ACC112 (cell line): ENCODE measurements around the gene CCDC81.

Source experiments
- H2AFZ ChIP-seq: fragments of 200-600 bp; sonication (generic); one replicate; pipeline ENCODE4 v1.6.0; 2017; ENCODE audit warnings: antibody characterized with exemption, low read length; ENCODE audit not compliant: unreplicated experiment
- H3K27ac ChIP-seq: fragments of 200-600 bp; sonication (generic); 2 replicates; pipeline ENCODE4 v1.5.1; 2014; ENCODE audit warnings: low read depth, mild to moderate bottlenecking, antibody characterized with exemption, low read length, moderate library complexity
- H3K27me3 ChIP-seq: fragments of 200-600 bp; sonication (generic); 2 replicates; pipeline ENCODE4 v1.6.1; 2014; ENCODE audit warnings: mild to moderate bottlenecking, antibody characterized with exemption, low read length, moderate library complexity, mixed read lengths; ENCODE audit not compliant: insufficient read depth
- H3K36me3 ChIP-seq: fragments of 200-600 bp; sonication (generic); 2 replicates; pipeline ENCODE4 v1.6.1; 2016; ENCODE audit warnings: mild to moderate bottlenecking, antibody characterized with exemption, low read length, moderate library complexity, mixed read lengths; ENCODE audit not compliant: insufficient read depth
- H3K4me1 ChIP-seq: fragments of 200-600 bp; sonication (generic); one replicate; pipeline ENCODE4 v1.6.1; 2016; ENCODE audit warnings: low read length, mixed read lengths; ENCODE audit not compliant: insufficient read depth, unreplicated experiment, control insufficient read depth
- H3K4me3 ChIP-seq: fragments of 200-600 bp; sonication (generic); 2 replicates; pipeline ENCODE4 v1.5.1; 2014; ENCODE audit warnings: mild to moderate bottlenecking, low read depth, low read length
- H3K79me2 ChIP-seq: fragments of 200-600 bp; sonication (generic); one replicate; pipeline ENCODE4 v1.6.0; 2016; ENCODE audit warnings: low read length; ENCODE audit not compliant: control insufficient read depth, unreplicated experiment, insufficient read depth

CCDC81 gene

DNA sequence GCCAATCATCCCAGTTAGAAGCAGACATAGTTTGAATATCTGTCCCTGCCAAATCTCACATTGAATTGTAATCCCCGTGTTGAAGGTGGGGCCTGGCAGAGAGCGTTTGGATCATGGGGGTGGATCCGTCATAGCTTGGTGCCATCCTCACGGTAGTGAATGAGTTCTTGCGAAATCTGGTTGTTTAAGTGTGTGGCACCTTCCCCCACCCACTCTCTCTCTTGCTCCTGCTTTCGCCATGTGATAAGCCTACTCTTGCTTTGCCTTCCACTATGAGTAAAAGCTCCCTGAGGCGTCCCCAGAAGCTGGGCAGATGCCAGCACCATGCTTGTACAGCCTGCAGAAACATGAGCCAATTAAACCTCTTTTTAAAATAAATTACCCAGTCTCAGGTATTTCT is 5.0 kb upstream of the CCDC81 start:
- no peaks in the 10 kb centered on the region for H3K36me3 ChIP-seq
- H3K79me2 ChIP-seq, result no peaks in the 10 kb centered on the region
- H3K4me1 ChIP-seq, result peaks cover 6% of the 10 kb centered on the region
- H3K4me3 ChIP-seq, result no peak overlapping the region
- no peaks in the 10 kb centered on the region for H3K27me3 ChIP-seq
- H2AFZ ChIP-seq, result no peak overlapping the region
- H3K27ac ChIP-seq, result no peak overlapping the region

DNA sequence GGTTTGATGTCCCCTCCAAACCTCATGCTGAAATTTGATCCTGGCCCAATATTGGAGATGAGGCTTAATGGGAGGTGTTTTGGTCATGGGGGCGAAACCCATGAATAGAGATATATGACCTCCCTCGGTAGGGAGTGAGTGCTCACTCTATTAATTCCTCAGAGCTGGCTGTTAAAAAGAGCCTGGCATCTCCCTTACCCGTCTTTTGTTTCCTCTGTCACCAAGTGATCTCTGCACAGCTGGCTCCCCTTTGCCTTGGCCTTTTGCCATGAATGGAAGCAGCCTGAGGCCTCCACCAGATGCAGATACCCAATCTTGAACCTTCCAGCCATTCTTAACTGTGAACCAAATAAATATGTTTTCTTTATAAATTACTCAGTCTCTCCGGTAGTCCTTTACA is 4.5 kb upstream of the CCDC81 start:
- H3K36me3 ChIP-seq, result no peaks in the 10 kb centered on the region
- no peak overlapping the region for H2AFZ ChIP-seq
- H3K4me1 ChIP-seq, result peaks cover 6% of the 10 kb centered on the region
- no peak overlapping the region for H3K27ac ChIP-seq
- no peaks in the 10 kb centered on the region for H3K79me2 ChIP-seq
- no peaks in the 10 kb centered on the region for H3K27me3 ChIP-seq
- H3K4me3 ChIP-seq, result no peak overlapping the region

DNA sequence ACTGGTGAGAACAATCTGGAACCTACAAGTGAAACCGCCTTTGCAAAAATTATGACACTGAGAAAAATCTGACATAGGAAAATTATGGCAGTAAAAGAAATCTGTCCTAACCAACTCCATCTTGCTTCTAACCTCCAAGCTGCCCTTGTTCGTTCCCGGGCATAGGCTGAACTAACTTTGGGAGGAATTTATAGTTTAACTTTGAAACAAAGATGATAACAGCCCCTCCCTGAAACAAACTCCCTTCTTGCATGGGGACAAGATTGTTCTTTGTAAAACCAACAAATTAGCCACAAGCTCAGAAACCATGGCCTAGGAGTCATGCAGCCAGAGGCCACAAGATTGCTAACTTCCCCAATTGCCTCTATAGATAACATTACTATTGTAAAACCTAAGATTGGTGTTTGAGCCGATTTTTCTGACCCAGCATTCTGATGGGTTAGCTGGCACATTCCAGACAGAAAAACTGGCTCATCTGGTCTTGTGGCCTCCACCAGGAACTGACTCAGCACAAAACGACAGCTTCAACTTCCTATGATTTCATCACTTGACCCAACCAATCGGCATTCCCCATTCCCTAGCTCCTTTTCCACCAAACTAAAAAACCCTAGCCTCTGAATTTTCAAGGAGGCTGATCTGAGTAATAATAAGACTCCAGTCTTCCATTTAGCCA is 3.6 kb upstream of the CCDC81 start:
- H2AFZ ChIP-seq, result peak overlapping the region; percentile 9
- peak overlapping the region; percentile 43; the same call in 1 of the 2 replicates for H3K27ac ChIP-seq
- H3K36me3 ChIP-seq, result no peaks in the 10 kb centered on the region

DNA sequence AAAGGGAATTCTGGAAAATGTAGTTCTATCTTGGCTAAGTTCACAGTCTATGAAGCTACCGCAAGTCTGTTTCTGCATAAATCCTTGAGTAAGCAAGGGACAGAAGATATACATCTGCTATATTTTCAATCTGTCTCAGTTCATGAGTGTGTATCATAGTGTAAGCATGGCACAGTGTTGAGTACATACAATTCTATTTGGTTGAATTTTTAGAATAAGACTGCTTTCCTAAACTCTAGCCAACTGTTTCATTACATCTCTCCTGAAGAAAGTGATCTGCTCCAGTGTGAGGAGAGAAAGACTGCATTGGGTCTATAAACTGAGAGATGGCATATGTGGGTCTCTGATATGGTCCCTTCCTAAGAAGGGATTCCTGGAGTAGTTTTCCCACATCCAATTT is 2.6 kb upstream of the CCDC81 start:
- Histone ChIP-seq H3K4me3 (no peak overlapping the region), H3K4me1 (peaks cover 6% of the 10 kb centered on the region), H3K27ac (no peak overlapping the region), H3K36me3 (no peaks in the 10 kb centered on the region), H3K79me2 (no peaks in the 10 kb centered on the region), H3K27me3 (no peaks in the 10 kb centered on the region), H2AFZ (no peak overlapping the region)

More for the DNA sequence above, 3.6 kb upstream of the CCDC81 start:
- Histone ChIP-seq H3K79me2 (no peaks in the 10 kb centered on the region), H3K4me3 (no peak overlapping the region), H3K27me3 (no peaks in the 10 kb centered on the region), H3K4me1 (peaks cover 6% of the 10 kb centered on the region)

DNA sequence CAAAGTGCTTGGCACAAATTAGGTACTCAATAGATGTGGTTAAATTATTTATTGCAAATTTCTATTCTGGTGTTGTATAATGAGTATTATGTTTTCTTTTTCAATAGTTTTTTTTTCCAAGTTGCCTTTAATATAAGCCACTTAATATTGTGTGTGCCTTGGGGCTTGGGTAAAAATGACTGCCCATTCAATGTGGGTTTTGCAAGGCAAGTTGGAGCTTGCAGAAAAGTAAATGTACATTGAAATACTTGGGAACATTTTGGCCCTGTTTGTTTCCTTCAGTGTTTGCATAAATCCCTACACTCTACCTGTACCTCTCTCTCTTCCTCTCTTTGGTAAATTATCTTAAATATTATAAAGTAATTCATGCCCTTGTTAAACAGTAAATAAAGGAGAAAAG is 2.1 kb upstream of the CCDC81 start:
- H3K27me3 ChIP-seq, result no peaks in the 10 kb centered on the region
- no peaks in the 10 kb centered on the region for H3K79me2 ChIP-seq
- H3K27ac ChIP-seq, result no peak overlapping the region
- H3K4me3 ChIP-seq, result no peak overlapping the region
- H3K36me3 ChIP-seq, result no peaks in the 10 kb centered on the region
- no peak overlapping the region for H2AFZ ChIP-seq
- peaks cover 6% of the 10 kb centered on the region for H3K4me1 ChIP-seq

DNA sequence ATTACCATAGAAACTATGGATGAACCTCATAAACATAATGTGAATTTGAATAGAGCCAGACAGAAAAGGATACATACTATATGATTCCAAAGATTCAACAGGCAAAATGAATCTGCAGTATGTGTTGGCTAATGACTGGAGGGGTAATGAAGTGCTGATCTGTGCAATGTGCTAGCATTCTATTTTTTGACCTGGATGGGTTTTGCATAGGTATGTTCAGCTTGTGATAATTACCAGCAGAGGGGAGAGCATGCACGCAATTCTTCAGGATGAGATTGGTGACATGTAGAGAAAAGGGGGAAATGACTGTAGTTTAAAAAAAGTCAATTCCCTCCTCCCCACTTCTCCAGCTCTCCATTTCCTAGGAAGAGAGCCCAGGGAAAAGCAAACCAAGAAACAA is 618 bp upstream of the CCDC81 start:
- 0 out of 2 replicates have a peak overlapping the region, but pooled peaks have one; percentile 6 for H3K4me3 ChIP-seq
- no peaks in the 10 kb centered on the region for H3K27me3 ChIP-seq
- peaks cover 6% of the 10 kb centered on the region for H3K4me1 ChIP-seq
- H2AFZ ChIP-seq, result no peak overlapping the region
- H3K27ac ChIP-seq, result no peak overlapping the region
- no peaks in the 10 kb centered on the region for H3K79me2 ChIP-seq
- no peaks in the 10 kb centered on the region for H3K36me3 ChIP-seq

DNA sequence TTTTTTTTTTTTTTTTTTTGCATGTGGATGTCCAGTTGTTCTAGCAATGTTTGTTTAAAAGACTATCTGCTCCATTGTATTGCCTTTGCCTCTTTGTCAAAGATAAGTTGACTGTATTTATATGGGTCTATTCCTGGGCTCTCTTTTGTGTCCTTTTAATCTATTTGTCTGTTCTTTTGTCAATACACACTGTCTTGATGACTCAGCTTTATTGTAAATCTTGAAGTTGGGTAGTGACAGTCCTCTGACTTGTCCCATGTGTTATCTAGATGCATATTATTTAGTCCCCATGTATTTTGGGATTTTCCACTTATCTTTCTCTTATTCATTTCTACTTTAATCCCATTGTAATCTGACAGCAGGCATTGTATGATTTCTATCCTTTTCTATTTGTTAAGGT is 3.3 kb downstream of the CCDC81 start:
- no peaks in the 10 kb centered on the region for H3K27me3 ChIP-seq
- no peak overlapping the region for H3K27ac ChIP-seq
- no peaks in the 10 kb centered on the region for H3K36me3 ChIP-seq
- H3K79me2 ChIP-seq, result no peaks in the 10 kb centered on the region
- H3K4me3 ChIP-seq, result no peak overlapping the region
- H3K4me1 ChIP-seq, result no peaks in the 10 kb centered on the region
- H2AFZ ChIP-seq, result no peak overlapping the region

DNA sequence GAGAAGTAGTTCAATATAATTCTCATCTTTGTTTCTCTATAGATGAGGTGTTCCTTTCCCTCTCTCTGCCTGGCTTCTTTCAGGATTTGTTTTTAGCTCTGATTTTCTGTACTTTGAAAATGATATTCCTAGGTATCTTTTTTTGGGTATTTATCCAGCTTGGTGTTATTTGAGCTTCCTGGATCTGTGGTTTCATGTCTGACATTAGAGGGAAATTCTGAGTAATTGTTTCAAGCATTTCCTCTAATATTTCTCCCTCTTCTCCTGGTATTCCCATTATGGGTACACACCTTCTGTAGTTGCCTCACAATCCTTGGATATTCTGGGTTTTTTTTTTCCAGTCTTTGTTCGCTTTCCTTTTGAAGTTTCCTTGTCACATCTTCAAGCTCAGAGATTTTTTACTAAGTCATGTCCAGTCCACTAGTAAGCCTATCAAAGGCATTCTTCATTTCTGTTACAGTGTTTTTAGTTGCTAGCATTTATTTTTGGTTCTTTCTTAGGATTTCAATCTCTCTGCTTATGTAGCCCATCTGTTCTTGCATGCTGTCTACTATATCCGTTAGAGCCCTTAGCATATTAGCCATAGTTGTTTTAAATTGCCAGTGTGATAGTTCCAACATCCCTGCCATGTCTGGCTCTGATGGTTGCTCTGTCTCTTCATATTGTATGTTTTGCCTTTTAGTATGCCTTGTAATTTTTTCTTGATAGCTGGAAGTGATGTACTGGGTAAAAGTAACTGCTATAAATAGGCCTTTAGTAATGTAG is 5.8 kb downstream of the CCDC81 start:
- no peaks in the 10 kb centered on the region for H3K36me3 ChIP-seq
- H3K27ac ChIP-seq, result no peak overlapping the region
- no peak overlapping the region for H2AFZ ChIP-seq
- H3K27me3 ChIP-seq, result no peaks in the 10 kb centered on the region
- no peaks in the 10 kb centered on the region for H3K4me1 ChIP-seq
- H3K4me3 ChIP-seq, result no peak overlapping the region
- H3K79me2 ChIP-seq, result no peaks in the 10 kb centered on the region

DNA sequence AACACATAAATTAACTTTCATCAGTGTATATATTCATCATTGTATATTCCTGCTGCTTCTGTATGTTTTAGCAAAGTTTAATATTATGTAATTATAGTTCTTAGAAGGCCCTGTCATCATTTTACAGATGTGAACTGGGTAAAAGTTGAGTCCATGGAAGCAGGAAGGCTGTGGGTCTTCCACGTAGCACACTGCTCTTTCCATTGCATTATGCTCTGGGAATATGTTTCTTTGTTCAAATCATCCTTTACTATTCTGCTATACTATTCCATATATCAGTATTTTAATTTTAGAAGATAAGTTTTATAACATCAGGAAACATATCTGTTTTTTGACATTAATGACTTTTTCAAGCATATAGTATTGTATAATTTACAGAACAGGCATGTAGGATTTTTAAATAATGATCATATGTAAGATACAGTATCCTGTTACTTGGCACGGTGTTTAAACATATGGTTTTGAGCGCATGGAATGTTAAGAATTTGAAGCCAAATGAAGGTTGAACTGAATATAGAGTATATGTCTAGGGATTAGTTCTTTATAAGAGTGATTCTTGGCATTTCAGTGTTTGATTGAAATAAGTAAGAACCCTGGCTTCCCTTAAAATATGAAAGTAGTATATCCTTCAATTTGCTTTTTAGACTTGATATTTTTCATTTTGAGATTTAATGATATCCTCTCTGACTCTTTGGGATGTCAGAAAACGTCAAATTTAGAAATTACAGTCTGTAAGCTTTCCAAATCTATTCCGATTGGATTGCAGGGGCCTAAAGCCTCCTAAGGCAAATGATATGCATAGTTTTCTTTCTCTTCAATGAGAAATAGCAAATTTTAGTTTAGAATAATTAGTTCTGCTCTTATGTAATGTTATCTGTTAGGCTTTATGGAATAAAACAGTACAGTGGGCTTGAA is 8.6 kb downstream of the CCDC81 start:
- H3K4me1 ChIP-seq, result peaks cover 5% of the 10 kb centered on the region
- no peak overlapping the region for H3K27ac ChIP-seq

DNA sequence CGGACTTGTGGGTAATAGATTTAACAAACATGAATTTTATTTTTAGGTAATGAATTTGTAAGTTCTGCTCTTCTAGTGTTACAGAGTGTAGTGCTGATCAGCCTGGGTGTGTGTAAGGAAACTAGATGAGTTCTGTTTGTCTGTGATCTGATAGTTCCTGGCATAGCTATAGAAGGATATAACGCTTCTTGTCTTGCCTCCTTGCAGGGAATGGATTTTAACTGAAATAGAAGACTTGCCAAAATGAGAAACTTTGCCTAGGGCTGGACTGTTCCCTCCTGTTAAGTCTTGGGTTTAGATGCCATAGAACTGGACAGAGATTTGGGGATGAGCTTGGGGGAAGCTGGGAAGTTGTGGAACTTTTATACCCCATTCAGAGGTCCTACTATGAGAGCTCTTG is 11.6 kb downstream of the CCDC81 start:
- Histone ChIP-seq H3K27me3 (no peaks in the 10 kb centered on the region), H3K4me1 (peaks cover 5% of the 10 kb centered on the region), H3K4me3 (no peak overlapping the region), H3K36me3 (no peaks in the 10 kb centered on the region), H3K27ac (no peak overlapping the region), H3K79me2 (no peaks in the 10 kb centered on the region), H2AFZ (no peak overlapping the region)

More for the DNA sequence above, 8.6 kb downstream of the CCDC81 start:
- H3K27me3 ChIP-seq, result no peaks in the 10 kb centered on the region
- no peak overlapping the region for H3K4me3 ChIP-seq
- no peaks in the 10 kb centered on the region for H3K36me3 ChIP-seq
- no peaks in the 10 kb centered on the region for H3K79me2 ChIP-seq
- no peak overlapping the region for H2AFZ ChIP-seq
